ENCODE results near the gene DHRS13.

GRCh38 chr17:28941251-28941650 is 38.4 kb upstream of the DHRS13 start:
- TF ChIP-seq, protein P1, sequence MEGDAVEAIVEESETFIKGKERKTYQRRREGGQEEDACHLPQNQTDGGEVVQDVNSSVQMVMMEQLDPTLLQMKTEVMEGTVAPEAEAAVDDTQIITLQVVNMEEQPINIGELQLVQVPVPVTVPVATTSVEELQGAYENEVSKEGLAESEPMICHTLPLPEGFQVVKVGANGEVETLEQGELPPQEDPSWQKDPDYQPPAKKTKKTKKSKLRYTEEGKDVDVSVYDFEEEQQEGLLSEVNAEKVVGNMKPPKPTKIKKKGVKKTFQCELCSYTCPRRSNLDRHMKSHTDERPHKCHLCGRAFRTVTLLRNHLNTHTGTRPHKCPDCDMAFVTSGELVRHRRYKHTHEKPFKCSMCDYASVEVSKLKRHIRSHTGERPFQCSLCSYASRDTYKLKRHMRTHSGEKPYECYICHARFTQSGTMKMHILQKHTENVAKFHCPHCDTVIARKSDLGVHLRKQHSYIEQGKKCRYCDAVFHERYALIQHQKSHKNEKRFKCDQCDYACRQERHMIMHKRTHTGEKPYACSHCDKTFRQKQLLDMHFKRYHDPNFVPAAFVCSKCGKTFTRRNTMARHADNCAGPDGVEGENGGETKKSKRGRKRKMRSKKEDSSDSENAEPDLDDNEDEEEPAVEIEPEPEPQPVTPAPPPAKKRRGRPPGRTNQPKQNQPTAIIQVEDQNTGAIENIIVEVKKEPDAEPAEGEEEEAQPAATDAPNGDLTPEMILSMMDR (IDR thresholded peaks at IDR 0.05; ENCODE audit: borderline replicate concordance, extremely low read depth, low read length, poor library complexity, severe bottlenecking) = no peak
- TF ChIP-seq EZH2 (IDR thresholded peaks at IDR 0.05; ENCODE audit: borderline replicate concordance, low read depth, low read length, severe bottlenecking) = no peak

All from DND-41 (cell line).